MCF 10A (cell line): Measurements from ENCODE around the gene HDAC11. TPM values are rescaled to one million over a fixed set of nuclear protein-coding genes. Genes with fewer than 3 reads are reported as not detected.
A peak's percentile ranks its signal among the peaks of the same experiment; 100 is the strongest.

Experiments used
- BruUV-seq: library from RNA; stranded (reverse); fragments of 400-500 nt; replicated peaks from 2 replicates; lab custom pipeline; 2021; lab: Mats Ljungman, UMichigan
- CTCF ChIA-PET: fragments of 300-600 bp; sonication (Branson Sonifier 250); formaldehyde crosslinking; extraction: SDS; loops from one replicate; lab custom pipeline; 2021; ENCODE audit warnings: antibody characterized with exemption, inconsistent platforms; lab: Yijun Ruan, JAX
- POLR2A ChIA-PET: fragments of 300-600, 350-650 bp; sonication (Branson Sonifier 250); formaldehyde crosslinking; extraction: SDS; loops from one replicate; lab custom pipeline; 2020; ENCODE audit warnings: antibody characterized with exemption, inconsistent platforms; lab: Yijun Ruan, JAX
- DNase-seq: peaks from one replicate; pipeline ENCODE4 v3.0.0-alpha.2; 2018; ENCODE audit not compliant: unreplicated experiment
- H3K27ac Mint-ChIP-seq: one replicate; pipeline ENCODE4 v1.8.0; 2022; ENCODE audit warnings: mild to moderate bottlenecking, low read depth, mixed read lengths; ENCODE audit not compliant: unreplicated experiment
- H3K27me3 Mint-ChIP-seq: one replicate; pipeline ENCODE4 v1.8.0; 2022; ENCODE audit warnings: mixed read lengths; ENCODE audit not compliant: insufficient read depth, unreplicated experiment
- H3K36me3 Mint-ChIP-seq: one replicate; pipeline ENCODE4 v1.8.0; 2022; ENCODE audit warnings: mild to moderate bottlenecking, moderate library complexity, mixed read lengths; ENCODE audit not compliant: insufficient read depth, unreplicated experiment
- H3K4me1 Mint-ChIP-seq: one replicate; pipeline ENCODE4 v1.8.0; 2022; ENCODE audit warnings: mixed read lengths; ENCODE audit not compliant: insufficient read depth, unreplicated experiment
- H3K4me3 Mint-ChIP-seq: one replicate; pipeline ENCODE4 v1.8.0; 2022; ENCODE audit warnings: mild to moderate bottlenecking, moderate library complexity, mixed read lengths; ENCODE audit not compliant: unreplicated experiment
- H3K9me3 Mint-ChIP-seq: one replicate; pipeline ENCODE4 v1.8.0; 2022; ENCODE audit warnings: mixed read lengths; ENCODE audit not compliant: unreplicated experiment
- intact Hi-C: fragments of 100-400 bp; cut with micrococcal nuclease; formaldehyde crosslinking; loops from 2 replicates; pipeline ENCODE4 v1.14.1; 2022
- total RNA-seq: library from RNA; stranded (reverse); gene quantifications from 2 replicates; pipeline ENCODE4 v1.2.3, GENCODE V29; 2022
- TF ChIP-seq, protein P1 (sequence below): fragments of 200-600 bp; IDR thresholded peaks from one replicate; pipeline ENCODE4 v1.8.0; 2022; ENCODE audit warnings: antibody characterized with exemption, mild to moderate bottlenecking; ENCODE audit not compliant: unreplicated experiment

The HDAC11 gene
- total RNA-seq, 1 experiment from 2014 or later: 8.7 TPM

DNA sequence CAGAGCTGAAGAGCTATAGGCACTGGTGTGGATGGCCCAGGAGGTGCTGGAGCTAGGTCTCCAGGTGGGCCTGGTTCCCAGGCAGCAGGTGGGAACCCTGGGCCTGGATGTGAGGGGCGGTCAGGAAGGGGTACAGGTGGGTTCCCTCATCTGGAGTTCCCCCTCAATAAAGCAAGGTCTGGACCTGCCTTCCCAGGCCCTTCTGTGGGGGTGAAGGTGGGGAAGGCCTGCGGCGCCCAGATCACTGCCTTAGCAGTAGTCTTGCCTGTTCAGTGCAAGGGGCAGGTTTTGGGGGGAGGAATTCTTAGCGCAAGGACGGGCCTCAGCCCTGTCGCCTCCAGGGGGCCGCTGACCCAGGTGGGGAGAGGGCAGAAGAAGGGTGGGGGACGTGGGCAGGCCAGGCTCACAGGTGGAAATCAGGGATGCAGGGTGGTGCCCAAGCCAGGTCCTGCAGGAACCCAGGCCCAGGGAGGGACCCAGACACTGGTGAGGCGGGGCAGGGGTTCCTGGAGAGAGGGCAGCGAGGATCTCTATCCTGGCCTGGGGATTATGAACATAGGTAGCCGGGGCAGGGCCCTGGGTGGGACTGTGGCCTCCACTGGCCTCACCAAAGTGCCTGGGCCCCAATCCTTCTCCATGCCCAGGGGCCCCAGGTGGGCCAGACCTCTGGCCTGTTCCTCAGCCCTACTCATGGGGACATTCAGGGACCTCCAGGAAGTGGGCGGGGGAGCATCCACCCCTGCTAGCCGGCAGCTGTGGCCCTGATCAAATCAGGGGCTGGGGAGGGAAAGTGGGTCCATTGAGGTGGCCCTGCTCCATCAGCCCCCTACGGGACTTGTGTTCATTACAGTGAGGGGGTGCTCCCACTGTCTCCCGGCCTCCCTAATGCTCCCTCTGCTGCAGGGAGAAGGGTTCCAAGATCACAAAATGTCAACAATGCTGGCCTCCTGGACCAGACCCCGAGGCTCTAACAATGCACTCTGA, 25.3 kb downstream of the HDAC11 start:
- BruUV-seq: no TSS peak
- H3K27ac Mint-ChIP-seq: no peak overlapping the region
- H3K36me3 Mint-ChIP-seq: peaks cover 6% of the 10 kb centered on the region
- no peak for DNase-seq
- intact Hi-C loops: no loop called here
- H3K4me3 Mint-ChIP-seq: no peak overlapping the region
- TF ChIP-seq, protein P1, sequence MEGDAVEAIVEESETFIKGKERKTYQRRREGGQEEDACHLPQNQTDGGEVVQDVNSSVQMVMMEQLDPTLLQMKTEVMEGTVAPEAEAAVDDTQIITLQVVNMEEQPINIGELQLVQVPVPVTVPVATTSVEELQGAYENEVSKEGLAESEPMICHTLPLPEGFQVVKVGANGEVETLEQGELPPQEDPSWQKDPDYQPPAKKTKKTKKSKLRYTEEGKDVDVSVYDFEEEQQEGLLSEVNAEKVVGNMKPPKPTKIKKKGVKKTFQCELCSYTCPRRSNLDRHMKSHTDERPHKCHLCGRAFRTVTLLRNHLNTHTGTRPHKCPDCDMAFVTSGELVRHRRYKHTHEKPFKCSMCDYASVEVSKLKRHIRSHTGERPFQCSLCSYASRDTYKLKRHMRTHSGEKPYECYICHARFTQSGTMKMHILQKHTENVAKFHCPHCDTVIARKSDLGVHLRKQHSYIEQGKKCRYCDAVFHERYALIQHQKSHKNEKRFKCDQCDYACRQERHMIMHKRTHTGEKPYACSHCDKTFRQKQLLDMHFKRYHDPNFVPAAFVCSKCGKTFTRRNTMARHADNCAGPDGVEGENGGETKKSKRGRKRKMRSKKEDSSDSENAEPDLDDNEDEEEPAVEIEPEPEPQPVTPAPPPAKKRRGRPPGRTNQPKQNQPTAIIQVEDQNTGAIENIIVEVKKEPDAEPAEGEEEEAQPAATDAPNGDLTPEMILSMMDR: no peak
- ChIA-PET CTCF (interaction anchor here (0.6 to 2.9 kb wide), 9 partner anchors 9 to 376 kb away, joined by 3 to 15 read pairs (median 4); no protein-coding TSS in a partner anchor), POLR2A (interaction anchor here (0.9 to 1.3 kb wide), 2 partner anchors 20 to 95 kb away, joined by 3 to 5 read pairs; no protein-coding TSS in a partner anchor)
- peaks cover 33% of the 10 kb centered on the region for H3K4me1 Mint-ChIP-seq
- H3K9me3 Mint-ChIP-seq: no peaks in the 10 kb centered on the region
- no peaks in the 10 kb centered on the region for H3K27me3 Mint-ChIP-seq

DNA sequence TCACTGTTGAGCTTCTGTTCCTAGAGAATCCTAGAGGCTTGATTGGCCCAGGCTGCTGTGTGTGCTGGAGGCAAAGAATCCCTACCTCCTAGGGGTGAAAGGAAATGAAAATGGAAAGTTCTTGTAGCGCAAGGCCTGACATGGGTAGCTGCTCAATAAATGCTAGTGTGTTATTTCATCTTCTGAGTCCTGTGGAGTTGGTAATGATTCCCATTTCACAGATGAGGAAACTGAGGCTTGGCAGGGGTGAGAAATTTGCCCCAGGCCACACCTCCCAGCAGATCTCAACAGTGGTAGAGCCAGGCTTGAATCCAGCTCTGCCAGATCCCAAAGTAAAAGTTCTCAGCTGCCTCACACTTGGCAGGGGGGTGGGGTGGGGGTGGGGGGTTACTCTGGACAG, 26.1 kb downstream of the HDAC11 start:
- POLR2A ChIA-PET: interaction anchor here (0.9 to 1.3 kb wide), 2 partner anchors 19 to 95 kb away, joined by 3 to 5 read pairs; no protein-coding TSS in a partner anchor
- TF ChIP-seq, protein P1: no peak
- no TSS peak for BruUV-seq
- Mint-ChIP-seq H3K4me1 (peaks cover 33% of the 10 kb centered on the region), H3K9me3 (no peaks in the 10 kb centered on the region), H3K4me3 (no peak overlapping the region), H3K36me3 (peaks cover 6% of the 10 kb centered on the region), H3K27ac (no peak overlapping the region), H3K27me3 (no peaks in the 10 kb centered on the region)
- intact Hi-C loops: no loop called here
- no peak for DNase-seq
- CTCF ChIA-PET: interaction anchor here (0.8 to 2.9 kb wide), 3 partner anchors 10 to 144 kb away, joined by 3 to 15 read pairs (median 8); no protein-coding TSS in a partner anchor

DNA sequence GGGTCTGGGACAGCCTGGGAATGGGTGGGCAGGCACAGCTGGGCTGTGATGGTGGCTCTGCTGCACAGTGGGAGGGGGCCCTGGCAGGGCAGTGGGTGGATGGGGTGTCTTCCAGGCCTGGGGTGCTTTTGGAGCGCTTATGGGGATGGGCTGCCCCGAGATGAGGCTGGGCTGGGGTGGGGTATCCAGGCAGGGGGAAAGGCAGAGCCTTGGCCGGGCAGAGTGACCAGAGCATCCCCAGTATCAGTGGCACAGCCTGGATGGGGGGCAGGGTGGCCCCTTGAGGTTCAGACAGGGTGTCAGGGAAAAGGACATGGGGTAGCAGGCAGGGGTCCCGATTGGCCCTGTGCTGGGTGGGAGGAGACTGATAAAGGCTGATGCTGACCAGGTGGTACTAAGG, 26.6 kb downstream of the HDAC11 start:
- TF ChIP-seq, protein P1: no peak
- no TSS peak for BruUV-seq
- no peak for DNase-seq
- ChIA-PET POLR2A (interaction anchor here (0.5 to 1.5 kb wide), 7 partner anchors 19 to 951 kb away, joined by 3 to 5 read pairs (median 3); no protein-coding TSS in a partner anchor), CTCF (interaction anchor here (0.8 to 2.9 kb wide), 4 partner anchors 11 to 414 kb away, joined by 3 to 15 read pairs (median 6); no protein-coding TSS in a partner anchor)
- H3K4me3 Mint-ChIP-seq: no peak overlapping the region
- peaks cover 33% of the 10 kb centered on the region for H3K4me1 Mint-ChIP-seq
- peaks cover 6% of the 10 kb centered on the region for H3K36me3 Mint-ChIP-seq
- intact Hi-C loops: no loop called here
- no peaks in the 10 kb centered on the region for H3K9me3 Mint-ChIP-seq
- H3K27me3 Mint-ChIP-seq: no peaks in the 10 kb centered on the region
- H3K27ac Mint-ChIP-seq: peak overlapping the region; percentile 81

DNA sequence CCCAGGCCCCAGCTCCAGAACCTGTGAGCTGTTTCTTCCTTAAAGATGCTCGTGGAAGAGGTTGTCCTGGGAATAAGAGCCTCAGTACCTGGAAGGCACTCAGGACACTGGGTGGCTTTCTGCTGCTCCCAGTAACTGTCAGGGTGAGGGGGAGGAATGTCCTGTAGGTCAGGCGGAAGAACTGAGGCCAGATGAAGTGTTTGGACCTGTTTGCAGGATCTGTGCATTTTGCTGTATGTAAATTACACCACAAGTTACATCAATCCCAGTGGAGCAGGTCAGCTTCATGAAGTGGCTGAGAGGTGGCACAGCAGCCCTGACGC, 27.1 kb downstream of the HDAC11 start:
- peaks cover 33% of the 10 kb centered on the region for H3K4me1 Mint-ChIP-seq
- intact Hi-C loops: no loop called here
- H3K27me3 Mint-ChIP-seq: no peaks in the 10 kb centered on the region
- BruUV-seq: no TSS peak
- peaks cover 6% of the 10 kb centered on the region for H3K36me3 Mint-ChIP-seq
- peak; percentile 21 for DNase-seq
- H3K9me3 Mint-ChIP-seq: no peaks in the 10 kb centered on the region
- TF ChIP-seq, protein P1: no peak
- CTCF ChIA-PET: interaction anchor here (0.7 to 2.9 kb wide), 6 partner anchors 9 to 414 kb away, joined by 3 to 15 read pairs (median 5); no protein-coding TSS in a partner anchor
- POLR2A ChIA-PET: interaction anchor here (0.5 to 1.5 kb wide), 8 partner anchors 18 to 951 kb away, joined by 3 to 4 read pairs (median 3); no protein-coding TSS in a partner anchor
- H3K4me3 Mint-ChIP-seq: no peak overlapping the region
- peak overlapping the region; percentile 81 for H3K27ac Mint-ChIP-seq
